ENCODE measurements around the gene TENM4. TPM values are rescaled to one million over a fixed set of nuclear protein-coding genes. Genes with fewer than 3 reads are reported as not detected.

TENM4 gene
- total RNA-seq, 4 donors from 2014 or later, result 7.7 to 39.3 (median 16.1) TPM

- H3K4me3 ChIP-seq, result no peak overlapping the region
- intact Hi-C loops (cut with DNase I), result no loop called here
- no peak overlapping the region for H3K27ac ChIP-seq
- H3K27me3 ChIP-seq, result peaks cover 0 to 54% (median 0%) of the 10 kb centered on the region in 4 donors
- no peaks in the 10 kb centered on the region for H3K9me3 ChIP-seq
- DNase-seq, result no peak
- 86 to 96% methylated on average over 4 to 11 of the region's 11 CpGs for WGBS, 2 donors
- TF ChIP-seq CTCF (IDR thresholded peaks at IDR 0.05) (no peak), POLR2A (IDR thresholded peaks at IDR 0.05) (no peak)
- peaks cover 0 to 23% (median 0%) of the 10 kb centered on the region in 3 donors for H3K36me3 ChIP-seq
- H3K4me1 ChIP-seq, result no peaks in the 10 kb centered on the region
These were observed 708.6 kb downstream of the TENM4 start for GRCh38 chr11:78732246-78732645.

- H3K4me1 ChIP-seq, result no peaks in the 10 kb centered on the region
- intact Hi-C loops (cut with DNase I), result no loop called here
- peaks cover 0 to 46% (median 0%) of the 10 kb centered on the region in 4 donors for H3K27me3 ChIP-seq
- peaks cover 0 to 29% (median 0%) of the 10 kb centered on the region in 3 donors for H3K36me3 ChIP-seq
- no peak overlapping the region for H3K4me3 ChIP-seq
- H3K27ac ChIP-seq, result no peak overlapping the region
- 86 to 90% methylated on average over 5 of the region's 5 CpGs for WGBS, 2 donors
- H3K9me3 ChIP-seq, result no peaks in the 10 kb centered on the region
- DNase-seq, result no peak
- TF ChIP-seq POLR2A (IDR thresholded peaks at IDR 0.05) (no peak), CTCF (IDR thresholded peaks at IDR 0.05) (no peak)
These were observed 709.8 kb downstream of the TENM4 start for GRCh38 chr11:78731027-78731426.

- Histone ChIP-seq H3K27me3 (peaks cover 0 to 46% (median 0%) of the 10 kb centered on the region in 4 donors), H3K4me3 (no peak overlapping the region), H3K36me3 (peaks cover 0 to 36% (median 0%) of the 10 kb centered on the region in 3 donors), H3K4me1 (no peaks in the 10 kb centered on the region), H3K27ac (no peak overlapping the region), H3K9me3 (no peaks in the 10 kb centered on the region)
- 81 to 91% methylated on average over 5 to 7 of the region's 8 CpGs for WGBS, 2 donors
- intact Hi-C loops (cut with DNase I), result no loop called here
- no peak for DNase-seq
- no peak for TF ChIP-seq POLR2A (IDR thresholded peaks at IDR 0.05)
- no peak for TF ChIP-seq CTCF (IDR thresholded peaks at IDR 0.05)
These were observed 710.5 kb downstream of the TENM4 start for GRCh38 chr11:78730267-78730824.

- Histone ChIP-seq H3K4me1 (no peaks in the 10 kb centered on the region), H3K27ac (no peak overlapping the region)
These were observed 713.0 kb downstream of the TENM4 start for GRCh38 chr11:78727816-78728215.

More at GRCh38 chr11:78727816-78728215, 713.0 kb downstream of the TENM4 start:
- 65% methylated on average over 5 of the region's 5 CpGs; no CpG with 5 or more reads in 1 of the 2 donors for WGBS, 2 donors
- peaks cover 0 to 47% (median 0%) of the 10 kb centered on the region in 3 donors for H3K36me3 ChIP-seq
- no peak for DNase-seq
- TF ChIP-seq CTCF (IDR thresholded peaks at IDR 0.05) (no peak), POLR2A (IDR thresholded peaks at IDR 0.05) (no peak)
- intact Hi-C loops (cut with DNase I), result no loop called here
- no peaks in the 10 kb centered on the region for H3K9me3 ChIP-seq
- peaks cover 0 to 47% (median 0%) of the 10 kb centered on the region in 4 donors for H3K27me3 ChIP-seq
- no peak overlapping the region for H3K4me3 ChIP-seq
